Stimulated activated CD8-positive, alpha-beta memory T cell treated with anti-CD3 and anti-CD28 coated beads, Interleukin-12 subunit alpha, Interleukin-12 subunit beta, amount 100 ng/mL, for 4 hours (primary cell): ENCODE data around the gene ACER1.

Experiments
- DNase-seq: peaks from one replicate; pipeline ENCODE4 v3.0.0-alpha.2; 2020; ENCODE audit warnings: low read depth

Gene ACER1

GRCh38 chr19:6267552-6268381 lies 65.6 kb downstream of the ACER1 start:
- DNase-seq = no peak

GRCh38 chr19:6264803-6265202 lies 68.6 kb downstream of the ACER1 start:
- no peak for DNase-seq

- DNase-seq = no peak
Measured at GRCh38 chr19:6263735-6264444, 69.5 kb downstream of the ACER1 start.

- DNase-seq = no peak
Measured at GRCh38 chr19:6263306-6263705, 70.1 kb downstream of the ACER1 start.

GRCh38 chr19:6262519-6262918 lies 70.9 kb downstream of the ACER1 start:
- no peak for DNase-seq

GRCh38 chr19:6261883-6262282 lies 71.5 kb downstream of the ACER1 start:
- DNase-seq = no peak

GRCh38 chr19:6260912-6261650 lies 72.3 kb downstream of the ACER1 start:
- no peak for DNase-seq

- no peak for DNase-seq
Measured at GRCh38 chr19:6260376-6260775, 73.0 kb downstream of the ACER1 start.

GRCh38 chr19:6259312-6259861 lies 74.0 kb downstream of the ACER1 start:
- no peak for DNase-seq

- DNase-seq = no peak
Measured at GRCh38 chr19:6258812-6259311, 74.5 kb downstream of the ACER1 start.
